ENCODE data around the gene CD160.

CD160 gene

DNA sequence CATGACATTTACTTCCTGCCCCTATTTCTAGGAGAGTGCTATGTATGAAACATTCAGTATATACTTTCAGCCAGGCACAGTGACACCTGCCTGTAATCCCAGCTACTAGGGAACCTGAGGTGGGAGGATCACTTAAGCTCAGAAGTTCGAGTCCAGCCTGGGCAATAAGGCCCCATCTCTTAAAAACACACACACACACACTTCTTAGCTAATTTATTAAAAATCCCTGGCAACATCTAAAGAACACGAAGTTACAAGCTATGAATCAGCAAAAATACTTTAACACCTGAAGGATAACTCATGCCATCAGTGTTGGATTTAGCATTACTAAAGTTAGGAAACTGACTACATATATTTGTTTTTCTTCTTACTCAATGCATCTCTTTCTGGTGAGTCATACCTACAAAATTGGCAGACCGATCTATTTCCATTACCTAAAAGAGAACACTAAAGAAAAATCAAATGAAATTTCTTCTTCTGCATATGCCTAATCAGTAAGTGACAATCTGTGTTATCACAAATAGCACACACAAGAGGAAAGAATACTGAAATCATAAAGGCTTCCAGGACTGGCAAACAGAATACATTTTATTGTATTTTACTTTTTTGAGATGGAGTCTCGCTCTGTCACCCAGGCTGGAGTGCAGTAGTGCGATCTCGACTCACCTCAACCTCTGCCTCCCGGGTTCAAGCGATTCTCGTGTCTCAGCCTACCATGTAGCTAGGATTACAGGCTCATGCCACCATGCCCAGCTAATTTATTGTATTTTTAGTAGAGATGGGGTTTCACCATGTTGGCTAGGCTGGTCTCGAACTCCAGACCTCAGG lies 63.2 kb downstream of the CD160 start:
- peak; percentile 88 for DNase-seq (ENCODE audit: low read depth)
- no peak for TF ChIP-seq CTCF (conservative IDR thresholded peaks at IDR 0.05; ENCODE audit: low read length)
- no peak overlapping the region for H3K4me3 ChIP-seq (ENCODE audit: low read length)

GRCh38 chr1:145784409-145784808 lies 65.1 kb downstream of the CD160 start:
- no peak for TF ChIP-seq CTCF (conservative IDR thresholded peaks at IDR 0.05; ENCODE audit: low read length)
- DNase-seq (ENCODE audit: low read depth) = no peak
- no peak overlapping the region for H3K4me3 ChIP-seq (ENCODE audit: low read length)

GRCh38 chr1:145785547-145785946 lies 66.2 kb downstream of the CD160 start:
- no peak for TF ChIP-seq CTCF (conservative IDR thresholded peaks at IDR 0.05; ENCODE audit: low read length)
- no peak for DNase-seq (ENCODE audit: low read depth)
- H3K4me3 ChIP-seq (ENCODE audit: low read length) = no peak overlapping the region

GRCh38 chr1:145786271-145786670 lies 67.0 kb downstream of the CD160 start:
- DNase-seq (ENCODE audit: low read depth) = no peak
- TF ChIP-seq CTCF (conservative IDR thresholded peaks at IDR 0.05; ENCODE audit: low read length) = no peak
- no peak overlapping the region for H3K4me3 ChIP-seq (ENCODE audit: low read length)

DNA sequence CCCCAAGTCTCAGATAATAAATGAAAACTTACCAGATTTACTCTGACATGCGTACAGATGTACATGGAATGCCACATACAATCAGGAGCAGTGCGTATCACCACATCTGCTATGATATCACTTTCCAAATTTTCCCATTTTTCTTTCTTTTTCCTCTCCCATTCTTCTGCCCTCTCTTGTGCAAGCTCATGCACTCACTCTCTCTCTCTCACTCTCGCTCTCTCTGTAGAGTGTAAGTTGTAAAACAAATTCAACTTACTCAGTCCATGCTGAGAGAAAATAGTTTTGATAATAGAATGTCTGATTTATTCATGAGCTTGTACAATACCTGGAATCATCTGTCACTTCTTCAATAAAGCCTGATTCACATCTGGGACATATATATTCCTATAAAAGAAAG lies 69.3 kb downstream of the CD160 start:
- no peak overlapping the region for H3K4me3 ChIP-seq (ENCODE audit: low read length)
- DNase-seq (ENCODE audit: low read depth) = no peak
- no peak for TF ChIP-seq CTCF (conservative IDR thresholded peaks at IDR 0.05; ENCODE audit: low read length)

All from AG10803 (cell line).